GM06990 (cell line): ENCODE results near the gene SLC5A10.

Experiments
- DNase-seq: peaks from one replicate; pipeline ENCODE4 v3.0.0-alpha.2; 2011; ENCODE audit not compliant: insufficient read length; ENCODE audit errors: extremely low read depth
- H3K27me3 ChIP-seq: replicated peaks from 2 replicates; pipeline ENCODE4 v1.6.0; 2011; ENCODE audit warnings: low read length; ENCODE audit not compliant: control insufficient read depth, insufficient read depth
- H3K36me3 ChIP-seq: 2 replicates; pipeline ENCODE4 v1.5.1; 2011; ENCODE audit warnings: low read length; ENCODE audit not compliant: control insufficient read depth, insufficient read depth
- H3K4me3 ChIP-seq: replicated peaks from 2 replicates; pipeline ENCODE4 v1.5.1; 2011; ENCODE audit warnings: low read depth, mild to moderate bottlenecking, control low read depth, low read length
- CTCF ChIP-seq: IDR thresholded peaks from 2 replicates; pipeline ENCODE4 v1.5.1; 2011; ENCODE audit warnings: low read length, control low read depth, mild to moderate bottlenecking, inconsistent platforms; ENCODE audit not compliant: insufficient read depth, poor library complexity, severe bottlenecking

Gene SLC5A10

GRCh38 chr17:18970582-18971480 lies 18.9 kb downstream of the SLC5A10 start:
- no peak for TF ChIP-seq CTCF
- no peak for DNase-seq
- Histone ChIP-seq H3K4me3 (no peak overlapping the region), H3K36me3 (peaks cover 13% of the 10 kb centered on the region), H3K27me3 (no peaks in the 10 kb centered on the region)

GRCh38 chr17:18971801-18972200 lies 19.8 kb downstream of the SLC5A10 start:
- Histone ChIP-seq H3K36me3 (peaks cover 17% of the 10 kb centered on the region), H3K4me3 (no peak overlapping the region), H3K27me3 (no peaks in the 10 kb centered on the region)
- TF ChIP-seq CTCF: no peak
- no peak for DNase-seq

- peaks cover 30% of the 10 kb centered on the region for H3K36me3 ChIP-seq
- no peaks in the 10 kb centered on the region for H3K27me3 ChIP-seq
- TF ChIP-seq CTCF: no peak
- no peak for DNase-seq
- H3K4me3 ChIP-seq: no peak overlapping the region
Measured at GRCh38 chr17:18974407-18975149, 22.6 kb downstream of the SLC5A10 start.

GRCh38 chr17:18975597-18975996 lies 23.6 kb downstream of the SLC5A10 start:
- Histone ChIP-seq H3K36me3 (peaks cover 28% of the 10 kb centered on the region), H3K4me3 (no peak overlapping the region), H3K27me3 (no peaks in the 10 kb centered on the region)
- DNase-seq: no peak
- TF ChIP-seq CTCF: no peak

- Histone ChIP-seq H3K27me3 (no peaks in the 10 kb centered on the region), H3K36me3 (peaks cover 24% of the 10 kb centered on the region), H3K4me3 (no peak overlapping the region)
- TF ChIP-seq CTCF: no peak
- DNase-seq: no peak
Measured at GRCh38 chr17:18976201-18976600, 24.2 kb downstream of the SLC5A10 start.
